Osteoblast (primary cell): ENCODE measurements around the gene ALG14. TPM values are rescaled to one million over a fixed set of nuclear protein-coding genes. Genes with fewer than 3 reads are reported as not detected.

Source experiments
- DNase-seq: peaks from one replicate; pipeline ENCODE4 v3.0.0; 2011; ENCODE audit warnings: low spot score, mixed read lengths; ENCODE audit not compliant: insufficient read length; ENCODE audit errors: missing footprints
- H2AFZ ChIP-seq: 2 replicates; pipeline ENCODE4 v1.6.0; 2011; ENCODE audit warnings: mild to moderate bottlenecking, low read length
- H3K27ac ChIP-seq: 2 replicates; pipeline ENCODE4 v1.5.1; 2011; ENCODE audit warnings: mild to moderate bottlenecking, low read depth, low read length, moderate library complexity
- H3K27me3 ChIP-seq: 2 replicates; pipeline ENCODE4 v1.6.0; 2012; ENCODE audit warnings: mild to moderate bottlenecking, control low read depth, inconsistent platforms, low read length, moderate library complexity; ENCODE audit not compliant: insufficient read depth
- H3K36me3 ChIP-seq: 2 replicates; pipeline ENCODE4 v1.5.1; 2011; ENCODE audit warnings: mild to moderate bottlenecking, low read length, control low read depth, moderate library complexity; ENCODE audit not compliant: insufficient read depth
- H3K4me1 ChIP-seq: 2 replicates; pipeline ENCODE4 v1.5.1; 2011; ENCODE audit warnings: mild to moderate bottlenecking, low read length, control low read depth, moderate library complexity; ENCODE audit not compliant: insufficient read depth
- H3K4me2 ChIP-seq: 2 replicates; pipeline ENCODE4 v1.6.0; 2011; ENCODE audit warnings: mild to moderate bottlenecking, low read length; ENCODE audit not compliant: insufficient read depth
- H3K4me3 ChIP-seq: fragments of 200-600 bp; sonication (generic); 3 replicates; pipeline ENCODE4 v1.5.1; 2012; ENCODE audit warnings: mild to moderate bottlenecking, low read length, inconsistent platforms; ENCODE audit not compliant: insufficient read depth
- H3K79me2 ChIP-seq: 2 replicates; pipeline ENCODE4 v1.6.0; 2012; ENCODE audit warnings: mild to moderate bottlenecking, low read length, control low read depth, inconsistent platforms; ENCODE audit not compliant: insufficient read depth
- H3K9me3 ChIP-seq: 2 replicates; pipeline ENCODE4 v1.5.1; 2011; ENCODE audit warnings: low read depth, low read length, control low read depth
- H4K20me1 ChIP-seq: 2 replicates; pipeline ENCODE4 v1.6.0; 2012; ENCODE audit warnings: mild to moderate bottlenecking, low read length, control low read depth; ENCODE audit not compliant: insufficient read depth
- CTCF ChIP-seq: IDR thresholded peaks from 2 replicates; pipeline ENCODE4 v1.5.1; 2011; ENCODE audit warnings: mild to moderate bottlenecking, low read depth, low read length, moderate library complexity; ENCODE audit errors: extremely low read depth
- total RNA-seq: library from RNA; depleted of rRNA; stranded (reverse); fragments of >200 nt; gene quantifications from 2 replicates; pipeline ENCODE4 v1.2.3, GENCODE V29; 2012

Gene ALG14
- total RNA-seq, 1 donor = 1.4 TPM

- H3K79me2 ChIP-seq = no peaks in the 10 kb centered on the region
- TF ChIP-seq CTCF = no peak
- no peak overlapping the region for H3K4me2 ChIP-seq
- H3K27ac ChIP-seq = no peak overlapping the region
- H4K20me1 ChIP-seq = no peaks in the 10 kb centered on the region
- H2AFZ ChIP-seq = no peak overlapping the region
- no peak for DNase-seq
- no peaks in the 10 kb centered on the region for H3K27me3 ChIP-seq
- peaks cover 2% of the 10 kb centered on the region for H3K9me3 ChIP-seq
- H3K4me3 ChIP-seq = no peak overlapping the region
- H3K4me1 ChIP-seq = peaks cover 12% of the 10 kb centered on the region
- peaks cover 3% of the 10 kb centered on the region for H3K36me3 ChIP-seq
These were observed 43.2 kb downstream of the ALG14 start for GRCh38 chr1:95029532-95029931.

GRCh38 chr1:95028954-95029353 is 43.8 kb downstream of the ALG14 start:
- Histone ChIP-seq H3K27ac (no peak overlapping the region), H3K79me2 (no peaks in the 10 kb centered on the region), H2AFZ (no peak overlapping the region), H3K4me3 (no peak overlapping the region), H3K4me1 (peaks cover 6% of the 10 kb centered on the region), H3K4me2 (no peak overlapping the region), H3K27me3 (no peaks in the 10 kb centered on the region), H3K36me3 (peaks cover 3% of the 10 kb centered on the region), H3K9me3 (peaks cover 2% of the 10 kb centered on the region), H4K20me1 (no peaks in the 10 kb centered on the region)
- no peak for DNase-seq
- no peak for TF ChIP-seq CTCF

GRCh38 chr1:95027046-95027445 is 45.7 kb downstream of the ALG14 start:
- H3K27ac ChIP-seq = no peak overlapping the region
- H3K9me3 ChIP-seq = peaks cover 2% of the 10 kb centered on the region
- H3K4me1 ChIP-seq = peaks cover 22% of the 10 kb centered on the region
- H3K4me2 ChIP-seq = no peak overlapping the region
- H4K20me1 ChIP-seq = no peaks in the 10 kb centered on the region
- TF ChIP-seq CTCF = no peak
- H3K27me3 ChIP-seq = no peaks in the 10 kb centered on the region
- H2AFZ ChIP-seq = no peak overlapping the region
- peaks cover 3% of the 10 kb centered on the region for H3K36me3 ChIP-seq
- DNase-seq = no peak
- H3K79me2 ChIP-seq = no peaks in the 10 kb centered on the region
- no peak overlapping the region for H3K4me3 ChIP-seq

GRCh38 chr1:95023399-95024043 is 49.2 kb downstream of the ALG14 start:
- no peak for TF ChIP-seq CTCF
- Histone ChIP-seq H3K27ac (peak overlapping the region; percentile 79), H3K4me3 (no peak overlapping the region), H3K27me3 (no peaks in the 10 kb centered on the region), H4K20me1 (no peaks in the 10 kb centered on the region), H3K4me1 (peaks cover 39% of the 10 kb centered on the region), H3K79me2 (no peaks in the 10 kb centered on the region), H3K36me3 (peaks cover 3% of the 10 kb centered on the region), H3K4me2 (peak overlapping the region; percentile 47), H2AFZ (no peak overlapping the region), H3K9me3 (peaks cover 2% of the 10 kb centered on the region)
- DNase-seq = peak; percentile 62
